ENCODE results near the gene SLC4A8.
"Not testable (repeated sequence)": the region's sequence is repeated elsewhere in the genome, so short reads cannot be mapped to it uniquely, and the experiment has no call there.

SLC4A8 gene

DNA sequence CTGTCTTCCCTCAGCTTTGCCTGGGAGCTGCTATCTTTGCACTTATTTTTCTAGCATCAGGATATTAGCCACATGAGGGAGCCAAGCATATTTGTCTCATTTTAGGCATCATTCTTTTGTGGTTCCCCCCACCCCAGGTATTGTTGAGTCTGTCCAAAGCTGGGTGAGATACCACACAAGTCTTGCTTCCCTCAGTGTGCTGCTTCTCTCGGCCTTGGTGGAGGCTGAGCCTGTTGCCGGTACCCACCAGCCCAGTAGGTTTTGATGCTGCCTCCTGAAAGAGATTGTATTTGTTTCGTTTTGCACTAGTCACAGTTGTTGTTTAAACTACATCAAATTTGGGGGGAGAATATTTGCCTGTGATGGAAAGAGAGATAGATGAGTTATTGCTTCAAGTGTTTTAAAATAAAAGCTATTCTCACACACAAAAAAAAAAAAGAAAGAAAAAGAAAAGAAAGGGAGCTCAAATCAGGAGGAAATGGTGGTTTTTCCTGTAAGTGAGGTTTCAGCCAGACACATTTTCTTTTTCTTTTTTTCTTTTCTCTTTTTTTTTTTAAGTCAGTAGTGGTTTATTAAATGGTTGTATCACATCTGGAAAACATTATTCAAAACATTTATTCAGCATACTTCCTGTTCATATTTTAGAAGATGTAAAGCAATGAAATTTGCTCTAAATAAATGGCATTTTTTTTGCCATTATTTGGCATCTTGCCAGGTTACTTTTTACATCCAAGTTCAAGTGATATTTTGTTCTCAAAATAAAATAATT is 58.5 kb downstream of the SLC4A8 start:
- FAIRE-seq, result no peak

DNA sequence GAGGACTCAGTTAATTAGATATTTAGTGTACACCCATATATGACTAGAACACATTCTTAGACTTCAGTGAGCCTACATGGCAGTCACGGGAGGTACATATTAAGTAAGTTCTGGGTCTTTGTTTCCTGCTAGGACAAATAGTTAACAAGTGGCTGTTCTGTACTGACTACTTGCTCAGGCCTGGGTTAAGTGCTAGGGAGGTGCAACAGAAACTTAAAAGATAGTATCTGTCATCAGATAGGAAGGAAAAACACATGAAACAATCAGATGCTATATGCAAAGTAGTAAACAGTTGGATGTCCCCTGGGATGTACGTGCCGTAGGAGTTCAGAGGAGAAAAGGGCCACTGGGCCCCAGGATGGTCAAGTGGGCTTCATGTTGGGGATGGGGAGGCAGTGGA is 59.5 kb downstream of the SLC4A8 start:
- FAIRE-seq, result no peak

DNA sequence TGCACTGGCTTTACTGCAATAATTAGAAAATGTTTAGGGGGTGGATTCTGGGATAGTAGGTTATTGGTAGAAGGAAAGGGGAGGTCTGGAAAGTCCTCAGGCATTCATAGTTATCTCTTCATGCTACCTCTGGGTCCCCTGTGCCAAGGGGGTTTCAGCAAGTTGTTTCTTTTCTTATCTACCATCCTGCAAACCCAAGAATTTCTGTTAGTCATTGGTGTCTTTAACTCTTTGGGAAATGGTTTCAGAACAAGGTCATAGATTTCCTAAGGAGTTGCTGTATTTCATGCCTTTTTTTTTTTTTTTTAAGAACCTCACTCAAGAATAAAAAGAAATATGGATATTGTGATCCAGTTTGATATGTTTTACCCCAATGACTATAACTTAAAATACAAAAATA is 63.6 kb downstream of the SLC4A8 start:
- no peak for FAIRE-seq

DNA sequence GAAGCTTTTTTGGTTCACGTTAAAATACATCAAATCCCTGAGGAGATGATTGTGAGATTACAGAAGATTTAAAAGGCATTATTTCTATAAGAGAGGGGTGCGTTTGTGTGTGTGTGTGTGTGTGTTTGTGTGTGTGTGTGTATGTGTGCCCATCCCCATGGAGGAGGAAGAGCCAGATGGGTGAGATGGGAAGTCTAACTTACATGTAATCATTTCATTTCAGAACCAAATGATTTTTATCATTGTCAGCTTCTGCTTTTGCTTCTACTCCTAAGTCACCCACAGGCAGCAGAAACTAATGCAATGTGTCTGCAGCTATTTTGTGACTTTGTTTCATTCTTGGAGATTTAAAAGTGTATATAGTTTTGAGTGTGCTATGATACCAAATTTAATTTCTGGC is 68.7 kb downstream of the SLC4A8 start:
- no peak for FAIRE-seq

DNA sequence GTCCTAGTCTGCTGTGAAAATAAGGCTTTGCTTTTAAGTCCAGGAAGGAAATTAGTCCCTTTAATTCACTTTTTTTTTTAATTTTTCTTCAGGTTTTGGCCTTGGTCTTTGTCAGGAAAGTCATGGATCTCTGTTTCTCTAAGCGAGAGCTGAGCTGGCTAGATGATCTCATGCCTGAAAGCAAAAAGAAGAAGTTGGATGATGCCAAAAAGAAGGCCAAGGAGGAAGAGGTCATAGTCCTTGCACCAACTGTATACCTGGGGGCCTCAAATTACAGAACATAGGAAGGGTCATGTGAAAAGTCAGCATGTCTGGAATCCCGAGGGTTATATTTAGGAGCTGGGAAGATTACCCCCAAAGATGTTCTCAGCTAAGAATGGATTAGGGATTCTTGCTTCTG is 72.3 kb downstream of the SLC4A8 start:
- FAIRE-seq, result no peak

DNA sequence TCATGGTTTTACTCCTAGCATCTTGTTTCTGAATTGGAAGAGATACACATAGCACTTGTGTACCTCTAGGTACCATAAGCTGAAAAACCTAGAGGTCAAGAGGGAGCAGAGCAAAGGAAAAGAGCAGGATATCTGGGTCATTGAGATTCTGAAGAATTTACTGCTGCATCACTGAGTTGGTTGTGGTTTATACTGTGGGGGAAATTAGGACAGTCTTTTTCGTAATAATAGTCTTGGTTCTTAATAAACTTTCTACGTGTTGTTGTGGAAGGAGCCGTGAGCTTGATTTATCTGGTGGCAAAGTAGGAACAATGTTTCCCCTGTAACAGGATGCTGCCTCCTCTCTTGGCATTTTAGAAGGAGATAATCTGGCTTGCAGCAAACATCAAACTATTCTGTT is 80.2 kb downstream of the SLC4A8 start:
- no peak for FAIRE-seq

DNA sequence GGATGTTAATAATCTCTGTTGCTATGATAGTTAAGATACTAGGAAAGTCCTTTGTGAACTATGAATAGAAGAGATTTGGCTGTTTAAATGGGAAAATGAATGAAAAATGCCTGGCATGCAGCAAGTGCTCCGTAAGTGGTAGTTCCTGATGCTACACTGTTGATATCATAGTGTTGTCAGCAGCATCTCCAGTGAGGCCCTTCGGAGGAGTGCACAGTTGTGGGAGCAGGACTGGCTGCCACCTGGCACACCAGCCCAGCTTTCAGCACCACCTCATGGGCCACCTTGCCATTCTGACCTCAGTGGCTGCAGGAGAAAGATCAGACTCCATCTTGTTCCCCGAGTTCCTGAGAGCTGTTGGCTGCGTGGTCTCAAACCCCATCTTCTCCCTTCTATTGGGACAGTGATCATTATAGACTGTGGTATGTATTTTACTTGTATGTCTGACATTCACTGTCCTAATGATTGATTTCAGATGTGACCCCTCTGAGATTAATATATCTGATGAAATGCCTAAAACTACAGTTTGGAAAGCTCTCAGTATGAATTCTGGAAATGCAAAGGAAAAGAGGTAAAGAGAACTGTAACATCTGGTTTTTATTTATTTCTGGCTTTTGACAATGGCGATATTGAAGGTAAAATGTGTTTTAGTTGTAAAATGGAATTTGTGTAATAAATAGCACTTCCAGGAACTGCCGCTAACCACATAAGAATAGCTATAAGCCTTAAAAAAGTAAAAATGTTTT is 80.9 kb downstream of the SLC4A8 start:
- no peak for FAIRE-seq

DNA sequence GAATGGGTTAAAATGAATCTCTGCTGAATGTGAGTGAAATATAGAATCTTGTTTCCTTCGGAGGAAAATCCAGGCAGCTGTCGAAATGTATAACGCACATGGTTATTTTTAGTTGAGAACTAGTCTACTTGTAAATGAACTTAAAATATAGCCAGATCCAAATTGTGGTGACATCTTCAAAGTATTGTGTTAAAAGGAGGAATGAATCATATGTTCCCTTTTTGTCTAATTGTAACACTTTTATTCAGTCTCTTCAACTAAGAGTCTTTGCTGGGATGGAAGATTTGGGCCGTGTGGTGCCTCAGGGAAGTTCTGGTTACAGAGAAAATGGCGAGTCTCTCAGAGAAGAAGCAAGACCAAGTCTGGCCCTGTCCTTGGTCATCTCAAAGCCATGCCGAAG is 82.5 kb downstream of the SLC4A8 start:
- no peak for FAIRE-seq

DNA sequence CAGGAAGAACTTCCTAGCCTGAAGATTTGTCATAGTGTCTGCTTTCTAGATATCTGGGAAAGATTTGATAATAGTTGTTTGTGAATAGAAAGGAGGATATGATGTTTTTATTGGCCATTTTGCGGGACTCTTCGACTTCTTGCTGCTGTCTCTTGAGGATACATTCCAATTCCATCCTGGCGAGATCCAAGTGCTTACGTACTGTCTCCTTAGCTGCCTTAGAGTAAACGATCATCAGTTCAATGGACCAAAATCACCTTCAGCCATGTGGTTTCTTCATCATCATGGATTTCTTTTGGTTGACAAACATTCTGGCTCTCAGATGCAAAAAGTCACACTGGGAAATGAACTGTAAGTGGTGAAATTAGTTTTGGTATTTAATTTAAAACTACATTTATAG is 83.7 kb downstream of the SLC4A8 start:
- no peak for FAIRE-seq

DNA sequence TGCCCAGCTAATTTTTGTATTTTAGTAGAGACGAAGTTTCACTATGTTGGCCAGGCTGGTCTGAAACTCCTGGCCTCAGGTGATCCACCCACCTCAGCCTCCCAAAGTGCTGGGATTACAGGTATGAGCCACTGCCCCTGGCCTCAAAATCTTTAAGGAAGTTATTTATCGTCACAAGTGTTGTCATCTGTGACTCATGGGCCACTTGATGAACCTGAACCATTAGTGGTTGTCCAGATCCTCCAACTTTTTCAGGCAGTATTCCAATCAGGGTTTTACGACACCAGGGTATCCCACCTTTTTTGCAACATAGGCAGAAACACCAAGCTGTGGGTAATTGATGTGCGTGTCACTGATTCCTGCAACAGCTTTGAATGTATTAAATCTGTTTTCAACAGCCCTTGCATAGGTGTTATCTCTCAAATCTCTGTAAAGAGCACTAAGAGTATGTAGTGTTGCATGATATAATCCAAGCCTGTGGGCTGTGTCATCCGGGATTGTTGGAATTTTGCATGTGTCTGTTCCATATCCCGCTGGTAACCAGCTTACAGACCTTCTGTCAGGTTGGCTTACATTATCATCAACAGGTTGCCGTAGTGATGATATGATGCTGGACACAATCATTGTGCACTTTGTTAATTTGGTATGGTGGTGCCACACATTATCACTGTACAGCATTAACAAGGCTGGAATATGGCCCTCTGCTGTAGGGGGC is 87.1 kb downstream of the SLC4A8 start:
- no peak for FAIRE-seq

DNA sequence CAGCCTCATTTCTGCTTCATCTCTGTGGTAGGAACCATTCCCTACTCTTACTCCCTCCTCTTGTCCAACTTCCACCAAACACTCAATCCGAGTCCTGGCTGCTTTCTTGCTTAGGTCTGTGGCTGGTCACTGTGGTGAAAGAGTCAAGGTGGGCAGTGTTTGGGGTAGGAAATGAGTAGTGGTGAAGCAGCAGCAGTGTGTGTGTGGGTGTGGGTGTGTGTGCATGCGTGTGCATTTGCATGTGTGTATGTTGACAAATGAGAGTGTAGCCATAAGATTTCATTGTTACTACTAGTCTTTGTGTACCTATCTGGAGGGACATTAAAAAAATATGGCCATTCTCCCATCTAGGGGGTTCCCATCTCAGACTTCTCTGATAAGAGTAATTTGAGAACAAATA is 87.8 kb downstream of the SLC4A8 start:
- no peak for FAIRE-seq

DNA sequence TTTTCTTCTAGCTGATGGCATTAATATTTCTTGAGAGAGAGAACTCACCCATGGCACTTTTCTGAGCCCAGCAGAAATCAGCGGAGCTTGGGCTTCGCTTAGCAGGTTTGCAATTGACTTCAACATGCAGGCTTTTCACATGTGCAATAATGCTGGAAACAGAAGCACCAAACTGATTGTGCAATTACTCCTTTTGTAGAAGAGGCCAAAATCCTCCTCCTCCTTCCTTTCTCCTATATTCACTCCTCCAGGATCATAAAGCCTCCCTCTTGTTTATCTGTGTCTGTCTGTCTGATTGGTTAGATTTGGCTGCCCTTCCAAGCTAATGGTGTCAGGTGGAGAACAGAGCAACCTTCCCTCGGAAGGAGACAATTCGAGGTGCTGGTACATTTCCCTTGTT is 90.4 kb downstream of the SLC4A8 start:
- not testable (repeated sequence) for FAIRE-seq

DNA sequence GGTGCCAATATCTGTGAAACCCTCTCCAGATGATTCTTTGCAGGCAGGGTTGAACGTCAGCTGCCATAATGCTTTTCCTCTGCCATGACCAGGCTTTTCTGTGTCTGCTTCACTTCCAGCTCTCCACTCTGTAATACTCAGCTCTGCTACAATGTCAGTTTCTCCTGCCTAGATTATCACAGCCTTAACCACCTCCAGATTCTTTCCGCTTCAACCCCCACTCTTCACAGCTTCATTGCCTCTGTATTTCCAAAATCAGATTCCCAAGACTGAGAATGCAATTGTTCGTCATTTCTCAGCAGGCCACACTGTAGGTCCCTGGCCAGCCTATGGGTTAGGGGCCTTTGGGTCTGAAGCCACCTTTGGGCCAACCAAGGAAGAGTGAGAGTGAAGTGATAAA is 92.7 kb downstream of the SLC4A8 start:
- no peak for FAIRE-seq

DNA sequence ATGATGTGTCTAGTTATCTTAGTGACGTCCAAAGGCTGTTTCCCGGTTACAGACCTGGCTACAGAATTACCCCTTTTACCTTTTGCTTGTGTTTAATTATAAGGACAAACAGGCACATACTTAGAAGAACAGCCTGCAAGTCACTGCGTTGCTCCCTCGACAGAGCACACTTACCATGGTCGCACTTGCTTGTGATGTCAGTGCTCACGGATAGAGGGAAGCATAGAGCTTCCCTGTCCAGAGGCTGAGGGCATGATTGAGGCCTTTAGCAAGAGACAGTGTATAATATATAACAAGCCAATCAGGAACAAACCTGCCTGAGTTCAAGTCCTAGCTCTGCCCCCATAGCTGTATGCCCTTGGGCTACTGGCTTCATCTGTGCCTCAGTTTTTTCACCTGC is 93.2 kb downstream of the SLC4A8 start:
- FAIRE-seq, result no peak

DNA sequence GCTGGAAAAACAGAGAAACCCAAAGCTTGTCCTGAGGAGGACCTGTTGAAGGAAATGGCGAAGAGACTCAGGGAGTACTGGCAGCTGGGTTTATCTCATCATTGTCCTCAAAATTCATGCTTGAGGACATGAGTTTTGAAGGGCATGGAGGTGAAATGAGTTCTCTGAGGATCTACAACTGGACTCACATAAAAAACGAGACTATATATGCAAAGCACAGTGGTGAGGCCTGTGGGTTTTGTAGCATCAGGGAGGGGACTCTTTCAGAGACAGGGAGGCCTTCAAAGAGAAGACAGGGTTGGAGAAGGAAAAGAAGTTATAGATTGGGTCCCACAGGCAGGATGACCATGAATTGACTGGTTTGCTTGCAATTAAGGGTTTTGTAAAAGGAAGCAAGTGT is 95.1 kb downstream of the SLC4A8 start:
- FAIRE-seq, result no peak

DNA sequence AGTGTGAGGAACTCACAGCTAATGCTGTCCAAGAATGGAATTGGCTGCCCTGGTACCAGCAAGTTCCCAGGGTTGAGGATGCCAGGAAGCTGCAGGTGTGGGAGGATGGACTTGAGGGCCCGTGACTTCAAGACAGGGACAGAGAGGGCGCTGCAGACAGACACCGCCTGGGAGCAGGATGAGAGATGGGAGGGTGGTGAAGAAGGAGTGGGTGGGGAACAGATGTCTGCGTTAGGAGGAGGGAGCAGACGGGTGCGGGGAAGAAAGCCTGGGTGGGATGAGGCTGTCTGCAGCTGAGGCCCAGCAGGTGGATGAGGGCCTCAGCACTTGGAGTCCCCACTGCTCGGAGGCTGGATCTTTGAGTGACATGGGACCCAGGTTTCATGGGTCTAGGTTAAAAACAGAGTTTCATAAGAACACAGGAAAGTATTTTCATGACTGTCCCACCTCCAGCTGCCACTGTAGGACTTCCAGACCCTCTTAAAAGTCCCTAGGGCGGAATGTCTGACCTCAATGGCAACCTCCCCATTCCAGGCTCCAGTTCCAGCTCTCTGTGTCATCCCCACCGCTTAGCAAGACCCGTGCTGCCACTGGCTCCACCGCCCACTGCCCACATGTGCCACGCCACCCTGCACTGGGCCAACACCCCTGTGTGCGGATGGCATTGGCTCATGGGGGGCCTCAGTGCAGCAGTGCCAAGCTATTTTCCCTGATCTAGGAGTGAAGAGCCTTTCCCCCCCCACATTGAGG is 96.1 kb downstream of the SLC4A8 start:
- no peak for FAIRE-seq

DNA sequence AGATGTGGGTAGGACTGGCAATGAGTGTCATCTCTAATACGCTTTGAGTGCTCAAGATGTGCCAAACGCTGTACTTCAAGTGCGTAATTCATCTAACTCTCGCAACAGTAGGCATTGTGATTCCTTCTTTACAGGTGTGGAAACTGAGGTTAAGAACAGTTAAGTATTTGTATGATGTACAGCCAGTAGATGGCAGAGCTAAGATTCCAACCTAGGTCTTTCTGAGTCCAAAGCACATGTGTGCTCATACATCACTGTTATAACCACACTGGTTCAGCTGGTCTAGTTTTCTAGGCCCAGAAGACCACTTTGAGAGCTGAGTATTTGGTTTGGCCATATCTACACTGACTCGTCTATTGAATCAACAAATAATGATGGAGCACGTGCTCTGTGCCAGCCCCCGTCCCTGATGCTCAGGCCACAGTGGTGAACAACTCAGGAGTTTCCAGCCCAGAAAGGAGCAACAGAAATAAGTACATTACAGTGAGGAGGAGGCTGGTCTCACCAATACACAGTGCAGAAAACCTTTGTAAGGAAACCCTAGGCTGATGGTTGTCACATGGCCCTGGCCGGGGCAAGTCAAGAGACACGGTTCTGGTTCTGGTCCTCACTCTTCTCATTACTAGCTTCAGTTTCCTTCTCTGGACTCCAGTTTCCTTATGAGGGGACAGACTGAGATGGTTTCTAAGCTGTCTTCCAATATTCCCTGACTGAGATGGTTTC is 97.1 kb downstream of the SLC4A8 start:
- no peak for FAIRE-seq

DNA sequence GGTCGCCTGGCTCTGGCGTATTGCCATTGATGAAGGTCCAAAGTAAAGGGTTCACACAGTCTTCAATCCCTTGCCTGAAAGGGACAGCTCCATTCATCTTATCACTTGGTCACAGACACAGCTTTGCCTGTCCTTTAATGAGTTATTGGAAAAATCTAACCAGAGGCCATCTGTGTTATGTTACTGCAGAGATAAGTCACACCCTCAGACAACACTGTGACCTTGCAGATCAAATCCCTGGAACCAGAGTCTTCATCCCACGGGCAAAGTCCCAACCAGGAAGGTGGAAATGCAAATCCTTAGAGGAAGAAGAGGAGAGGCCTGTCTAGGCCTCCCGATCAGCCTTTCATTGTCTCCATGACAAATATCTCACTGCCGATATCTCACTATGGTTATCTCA is 98.1 kb downstream of the SLC4A8 start:
- no peak for FAIRE-seq

DNA sequence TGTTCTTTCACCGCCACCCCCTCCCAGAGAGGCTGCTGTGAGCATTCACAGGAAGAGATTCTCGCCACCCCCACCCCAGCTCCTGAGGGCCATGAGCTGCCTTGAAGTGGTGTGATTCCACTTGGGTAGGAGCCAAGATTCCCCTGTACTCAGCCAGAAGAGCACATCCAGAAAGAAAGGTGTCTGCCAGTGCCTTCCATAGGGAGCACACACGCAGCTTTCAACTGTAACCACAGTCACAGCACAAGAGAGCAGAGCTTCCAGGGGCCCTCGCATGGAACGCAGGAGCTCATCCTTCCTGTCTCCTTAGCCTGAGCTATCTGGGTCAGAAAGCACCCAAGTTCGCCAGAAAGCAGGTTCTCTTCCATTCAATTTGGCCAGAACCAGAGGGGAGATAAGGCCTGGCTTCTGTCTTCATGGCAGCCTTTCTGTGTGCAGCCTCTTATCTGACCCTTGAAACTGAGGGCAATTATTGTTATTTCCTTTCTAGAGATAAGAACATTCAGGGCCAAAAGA is 99.8 kb downstream of the SLC4A8 start:
- FAIRE-seq, result no peak

DNA sequence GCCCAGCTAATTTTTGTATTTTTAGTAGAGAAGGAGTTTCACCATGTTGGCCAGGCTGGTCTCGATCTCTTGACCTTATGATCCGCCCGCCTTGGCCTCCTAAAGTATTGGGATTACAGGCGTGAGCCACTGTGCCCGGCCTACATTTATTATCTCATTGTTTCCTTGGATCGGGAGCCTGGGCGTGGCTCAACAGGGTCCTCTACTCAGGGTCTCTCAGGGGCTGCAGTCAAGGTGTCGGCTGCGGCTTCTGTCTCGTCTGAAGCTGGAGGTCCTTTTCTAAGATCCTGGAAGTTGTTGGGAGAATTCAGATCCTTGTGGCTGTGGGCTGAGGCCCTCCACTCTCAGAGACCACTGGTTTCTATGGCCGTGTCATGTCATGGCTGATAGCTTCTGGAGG is 100.9 kb downstream of the SLC4A8 start:
- no peak for FAIRE-seq

DNA sequence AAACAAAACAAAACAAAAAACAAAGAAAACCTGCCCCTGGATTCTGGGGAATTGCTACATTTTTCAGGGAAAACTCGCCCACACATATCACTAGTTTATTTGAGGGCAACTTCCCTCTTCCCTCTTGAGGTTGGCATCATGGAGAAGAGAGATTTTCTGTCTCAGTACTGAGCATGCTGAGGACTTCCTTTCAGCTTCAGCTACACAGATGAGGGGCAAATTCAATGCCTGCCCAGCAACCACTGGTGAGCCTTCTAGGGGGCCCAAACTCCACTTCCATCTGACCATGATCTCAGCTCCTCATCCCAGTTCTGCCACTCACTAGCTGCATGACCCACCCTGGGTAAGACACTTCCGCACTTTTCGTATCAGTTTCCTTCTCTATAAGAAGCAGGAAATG is 103.3 kb downstream of the SLC4A8 start:
- no peak for FAIRE-seq

Data from G401.6 (cell line).